SK-N-MC (cell line): ENCODE measurements around the gene CPXM2.

Experiments used
- EZH2 ChIP-seq: fragments of 200-600 bp; sonication (generic); IDR thresholded peaks from one replicate; pipeline ENCODE4 v1.6.1; 2017; ENCODE audit warnings: antibody characterized with exemption
- FOXP2 ChIP-seq: optimal IDR thresholded peaks from 2 replicates; pipeline ENCODE3; 2011; ENCODE audit warnings: mild to moderate bottlenecking, moderate library complexity; ENCODE audit not compliant: insufficient read depth; ENCODE audit errors: extremely low read length, control extremely low read depth

GRCh38 chr10:123838596-123839310 lies 52.9 kb downstream of the CPXM2 start:
- no peak for TF ChIP-seq FOXP2
- no peak for TF ChIP-seq EZH2
